Activated naive CD8-positive, alpha-beta T cell treated with anti-CD3 and anti-CD28 coated beads, Interleukin-2, amount 50 U/mL, for 24 hours (primary cell): ENCODE data around the gene MT1M.
A peak's percentile ranks its signal among the peaks of the same experiment; 100 is the strongest.

Experiments used
- ATAC-seq: fragments of 150-1000 bp; cut with Tn5 transposase; one replicate; pipeline ENCODE4 v1.10.0; 2021
- DNase-seq: peaks from one replicate; pipeline ENCODE4 v3.0.0; 2021
- H3K27ac Mint-ChIP-seq: one replicate; pipeline ENCODE4 v1.8.0; 2021; ENCODE audit warnings: mild to moderate bottlenecking, mixed read lengths
- H3K27me3 Mint-ChIP-seq: one replicate; pipeline ENCODE4 v1.8.0; 2021; ENCODE audit warnings: mixed read lengths
- H3K36me3 Mint-ChIP-seq: one replicate; pipeline ENCODE4 v1.8.0; 2021; ENCODE audit warnings: low read depth, mixed read lengths
- H3K4me1 Mint-ChIP-seq: one replicate; pipeline ENCODE4 v1.8.0; 2021; ENCODE audit warnings: mixed read lengths
- H3K4me3 Mint-ChIP-seq: one replicate; pipeline ENCODE4 v1.8.0; 2021; ENCODE audit warnings: mild to moderate bottlenecking, moderate library complexity, mixed read lengths
- H3K9me3 Mint-ChIP-seq: one replicate; pipeline ENCODE4 v1.8.0; 2021; ENCODE audit warnings: mixed read lengths

Gene MT1M

DNA sequence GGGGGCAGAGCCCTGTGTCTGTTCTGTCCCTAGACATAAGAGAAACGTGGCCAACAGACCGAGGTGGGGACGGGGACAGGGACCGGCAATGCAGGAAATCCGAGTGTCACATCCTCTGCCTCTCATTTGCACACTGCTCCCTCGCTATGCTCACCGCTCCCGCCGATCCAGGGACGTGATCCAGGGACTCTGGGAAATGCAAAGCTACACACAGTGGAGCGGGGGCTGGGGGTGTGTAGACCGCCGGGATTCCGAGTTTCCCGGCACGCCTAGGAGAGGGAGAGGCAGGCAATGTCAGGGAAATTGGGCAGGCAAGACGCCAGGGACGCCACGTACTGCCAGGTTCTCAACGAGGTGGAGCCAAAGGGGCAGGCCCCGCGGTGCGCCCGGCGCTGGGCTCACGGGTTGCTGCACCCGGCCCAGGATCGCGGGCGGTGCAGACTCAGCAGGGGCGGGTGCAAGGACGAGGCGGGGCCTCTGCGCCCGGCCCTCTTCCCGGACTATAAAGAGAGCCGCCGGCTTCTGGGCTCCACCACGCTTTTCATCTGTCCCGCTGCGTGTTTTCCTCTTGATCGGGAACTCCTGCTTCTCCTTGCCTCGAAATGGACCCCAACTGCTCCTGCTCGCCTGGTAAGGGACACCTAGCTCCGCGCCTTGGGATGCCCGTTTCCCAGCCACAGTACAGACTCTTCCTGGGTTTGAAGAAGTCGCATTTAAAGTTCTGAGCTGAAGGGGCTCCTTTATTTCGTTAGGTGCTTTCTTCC lies 49.7 kb downstream of the MT1M start, which contains the start of gene MT1X:
Gene MT1X, plus strand, starts transcription at position 532 of the 764 bp plus-strand sequence. Its CDS starts 71 bp downstream, at position 603.
- H3K27me3 Mint-ChIP-seq: no peaks in the 10 kb centered on the region
- H3K4me3 Mint-ChIP-seq: peak within 1 kb of the TSS; percentile 90
- DNase-seq (peak; percentile 88), ATAC-seq (peak; percentile 96)
- no peaks in the 10 kb centered on the region for H3K9me3 Mint-ChIP-seq
- peak within 1 kb of the TSS; percentile 85 for H3K27ac Mint-ChIP-seq
- H3K36me3 Mint-ChIP-seq: peaks cover 5% of the 10 kb centered on the region
- peaks cover 27% of the 10 kb centered on the region for H3K4me1 Mint-ChIP-seq

- DNase-seq: no peak
- Mint-ChIP-seq H3K9me3 (no peaks in the 10 kb centered on the region), H3K4me1 (peaks cover 27% of the 10 kb centered on the region), H3K36me3 (peaks cover 5% of the 10 kb centered on the region), H3K4me3 (peak overlapping the region; percentile 90), H3K27me3 (no peaks in the 10 kb centered on the region), H3K27ac (peak overlapping the region; percentile 85)
- ATAC-seq: no peak
Observed at GRCh38 chr16:56682703-56683397, 50.4 kb downstream of the MT1M start.
